Measurements from ENCODE around the gene FBXO42.

Gene FBXO42

DNA sequence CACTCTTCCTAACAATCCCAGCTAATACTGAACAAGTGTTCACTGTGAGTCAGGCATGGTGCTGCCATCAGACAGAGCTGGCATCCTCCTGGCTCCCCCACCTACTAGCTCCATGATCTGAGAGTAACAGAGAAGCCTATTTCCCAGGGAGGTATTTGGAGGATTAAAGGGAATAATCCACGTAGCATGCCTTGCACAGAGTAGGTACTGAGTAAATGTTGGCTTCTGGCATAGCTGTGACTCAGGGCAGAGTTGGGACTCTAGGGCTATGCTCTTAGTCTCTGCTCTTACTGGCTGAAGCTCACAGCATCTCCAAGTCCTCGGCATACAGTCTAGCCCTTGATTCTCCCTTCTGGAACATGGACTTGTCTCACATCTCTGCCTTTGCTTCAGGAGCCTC, 148.1 kb downstream of the FBXO42 start:
- peaks cover 6% of the 10 kb centered on the region for H3K4me1 ChIP-seq (ENCODE audit: low read depth, poor library complexity, severe bottlenecking)
- no peak overlapping the region for H3K9ac ChIP-seq
- no peaks in the 10 kb centered on the region for H3K79me2 ChIP-seq (ENCODE audit: insufficient read depth, low read depth)
- no peak overlapping the region for H3K27ac ChIP-seq
- H4K20me1 ChIP-seq (ENCODE audit: insufficient read depth), result no peaks in the 10 kb centered on the region
- TF ChIP-seq, protein P1, sequence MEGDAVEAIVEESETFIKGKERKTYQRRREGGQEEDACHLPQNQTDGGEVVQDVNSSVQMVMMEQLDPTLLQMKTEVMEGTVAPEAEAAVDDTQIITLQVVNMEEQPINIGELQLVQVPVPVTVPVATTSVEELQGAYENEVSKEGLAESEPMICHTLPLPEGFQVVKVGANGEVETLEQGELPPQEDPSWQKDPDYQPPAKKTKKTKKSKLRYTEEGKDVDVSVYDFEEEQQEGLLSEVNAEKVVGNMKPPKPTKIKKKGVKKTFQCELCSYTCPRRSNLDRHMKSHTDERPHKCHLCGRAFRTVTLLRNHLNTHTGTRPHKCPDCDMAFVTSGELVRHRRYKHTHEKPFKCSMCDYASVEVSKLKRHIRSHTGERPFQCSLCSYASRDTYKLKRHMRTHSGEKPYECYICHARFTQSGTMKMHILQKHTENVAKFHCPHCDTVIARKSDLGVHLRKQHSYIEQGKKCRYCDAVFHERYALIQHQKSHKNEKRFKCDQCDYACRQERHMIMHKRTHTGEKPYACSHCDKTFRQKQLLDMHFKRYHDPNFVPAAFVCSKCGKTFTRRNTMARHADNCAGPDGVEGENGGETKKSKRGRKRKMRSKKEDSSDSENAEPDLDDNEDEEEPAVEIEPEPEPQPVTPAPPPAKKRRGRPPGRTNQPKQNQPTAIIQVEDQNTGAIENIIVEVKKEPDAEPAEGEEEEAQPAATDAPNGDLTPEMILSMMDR (conservative IDR thresholded peaks at IDR 0.05; ENCODE audit: low read depth, low read length), result no peak
- H3K27me3 ChIP-seq (ENCODE audit: insufficient read depth, low read depth), result no peaks in the 10 kb centered on the region
- no peak overlapping the region for H3K4me2 ChIP-seq
- no peak overlapping the region for H2AFZ ChIP-seq (ENCODE audit: low read depth)
- H3K4me3 ChIP-seq (IDR thresholded peaks at IDR 0.05; ENCODE audit: insufficient read depth, low read depth, low read length), result no peak overlapping the region
- H3K36me3 ChIP-seq (ENCODE audit: insufficient read depth), result no peaks in the 10 kb centered on the region

DNA sequence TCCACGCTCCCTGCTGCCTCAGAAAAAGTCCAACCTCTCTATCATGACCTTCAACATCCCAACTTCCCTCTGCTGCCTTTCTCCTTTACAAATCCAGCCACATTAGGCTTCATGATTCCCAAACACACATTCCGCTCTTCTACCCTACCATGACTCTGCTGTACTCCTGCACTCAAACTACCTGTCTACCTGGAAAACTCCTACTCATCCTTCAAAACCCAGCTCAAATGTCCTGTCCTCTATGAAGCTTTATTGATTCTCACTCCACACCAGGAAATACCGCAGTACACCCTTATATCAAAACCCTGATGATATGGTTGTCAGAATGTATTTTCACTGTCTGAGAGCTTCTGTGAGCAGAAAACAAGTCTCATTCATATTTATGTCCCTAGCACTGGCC, 148.7 kb downstream of the FBXO42 start:
- no peak overlapping the region for H3K4me3 ChIP-seq (IDR thresholded peaks at IDR 0.05; ENCODE audit: insufficient read depth, low read depth, low read length)
- H2AFZ ChIP-seq (ENCODE audit: low read depth), result no peak overlapping the region
- TF ChIP-seq, protein P1 (conservative IDR thresholded peaks at IDR 0.05; ENCODE audit: low read depth, low read length), result no peak
- H3K4me1 ChIP-seq (ENCODE audit: low read depth, poor library complexity, severe bottlenecking), result peaks cover 10% of the 10 kb centered on the region
- no peaks in the 10 kb centered on the region for H3K27me3 ChIP-seq (ENCODE audit: insufficient read depth, low read depth)
- H3K79me2 ChIP-seq (ENCODE audit: insufficient read depth, low read depth), result no peaks in the 10 kb centered on the region
- no peaks in the 10 kb centered on the region for H3K36me3 ChIP-seq (ENCODE audit: insufficient read depth)
- no peak overlapping the region for H3K27ac ChIP-seq
- no peaks in the 10 kb centered on the region for H4K20me1 ChIP-seq (ENCODE audit: insufficient read depth)
- no peak overlapping the region for H3K9ac ChIP-seq
- H3K4me2 ChIP-seq, result no peak overlapping the region

DNA sequence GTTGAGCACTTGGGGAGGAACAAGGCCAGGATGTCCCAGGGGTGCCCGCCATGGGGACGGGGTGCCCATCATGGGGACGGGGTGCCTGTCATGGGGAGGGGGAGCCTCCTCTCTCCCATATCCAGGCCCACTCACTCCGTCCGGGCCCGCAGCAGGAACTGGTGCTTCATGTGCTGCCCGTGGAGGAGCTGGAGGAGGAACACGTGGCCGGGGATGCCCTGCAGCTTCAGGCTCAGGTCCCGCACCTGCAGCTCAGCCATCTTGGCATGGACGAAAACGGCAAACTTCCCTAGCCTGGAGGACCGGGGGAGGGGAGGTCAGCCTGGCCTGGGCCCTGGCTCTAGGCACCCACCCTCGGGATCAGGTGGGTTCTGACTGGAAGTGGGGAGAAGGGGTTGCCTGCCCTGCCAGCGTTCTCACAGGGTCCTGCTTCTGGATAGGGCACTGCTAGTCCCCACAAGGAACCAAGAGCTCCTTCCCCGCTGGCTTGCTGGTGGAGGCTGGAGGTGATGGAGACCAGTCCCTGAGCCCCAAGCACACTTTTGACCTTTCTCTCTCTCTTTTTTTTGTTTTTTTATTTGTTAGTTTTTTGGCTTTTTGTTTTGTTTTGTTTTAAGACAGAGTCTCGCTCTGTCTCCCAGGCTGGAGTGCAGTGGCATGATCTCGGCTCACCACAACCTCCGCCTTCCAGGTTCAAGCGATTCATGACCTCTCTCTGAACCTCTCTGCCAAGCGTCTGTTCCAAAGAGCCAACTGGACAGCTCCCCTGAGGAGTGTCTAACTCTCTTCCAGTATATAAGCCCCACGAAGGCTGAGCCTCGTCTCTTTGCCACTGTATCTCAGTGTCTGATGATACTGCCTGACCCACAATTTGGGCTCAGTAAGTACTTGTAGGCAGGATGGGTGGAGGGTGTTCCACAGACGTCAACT, 149.7 kb downstream of the FBXO42 start:
- H3K4me1 ChIP-seq (ENCODE audit: low read depth, poor library complexity, severe bottlenecking), result peaks cover 10% of the 10 kb centered on the region
- H3K36me3 ChIP-seq (ENCODE audit: insufficient read depth), result no peaks in the 10 kb centered on the region
- TF ChIP-seq, protein P1 (conservative IDR thresholded peaks at IDR 0.05; ENCODE audit: low read depth, low read length), result no peak
- no peak overlapping the region for H3K4me2 ChIP-seq
- H4K20me1 ChIP-seq (ENCODE audit: insufficient read depth), result no peaks in the 10 kb centered on the region
- H3K27ac ChIP-seq, result no peak overlapping the region
- H3K79me2 ChIP-seq (ENCODE audit: insufficient read depth, low read depth), result no peaks in the 10 kb centered on the region
- no peak overlapping the region for H3K9ac ChIP-seq
- H3K27me3 ChIP-seq (ENCODE audit: insufficient read depth, low read depth), result no peaks in the 10 kb centered on the region
- no peak overlapping the region for H2AFZ ChIP-seq (ENCODE audit: low read depth)
- no peak overlapping the region for H3K4me3 ChIP-seq (IDR thresholded peaks at IDR 0.05; ENCODE audit: insufficient read depth, low read depth, low read length)

DNA sequence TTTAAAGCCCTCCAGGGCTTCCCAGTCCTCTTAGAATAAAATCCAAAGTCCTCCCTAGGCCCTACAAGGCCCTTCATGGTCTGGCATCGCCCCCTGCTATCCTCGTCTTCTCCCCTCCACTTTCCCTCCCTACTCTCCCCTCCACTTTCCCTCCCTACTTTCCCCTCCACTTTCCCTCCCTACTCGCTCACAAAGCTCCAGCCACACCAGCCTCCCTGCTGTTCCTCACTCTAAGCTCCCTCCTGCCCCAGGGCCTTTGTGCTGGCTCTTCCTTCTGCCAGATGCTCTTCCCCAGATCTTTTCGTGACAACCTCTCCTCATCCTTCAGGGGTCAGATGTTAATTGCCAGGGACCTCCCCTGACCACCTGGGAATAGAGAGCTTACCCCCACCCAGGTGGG, 152.6 kb downstream of the FBXO42 start:
- Histone ChIP-seq H3K4me1 (ENCODE audit: low read depth, poor library complexity, severe bottlenecking) (peaks cover 4% of the 10 kb centered on the region), H4K20me1 (ENCODE audit: insufficient read depth) (no peaks in the 10 kb centered on the region), H3K9ac (no peak overlapping the region), H3K79me2 (ENCODE audit: insufficient read depth, low read depth) (no peaks in the 10 kb centered on the region), H3K4me3 (IDR thresholded peaks at IDR 0.05; ENCODE audit: insufficient read depth, low read depth, low read length) (no peak overlapping the region), H2AFZ (ENCODE audit: low read depth) (no peak overlapping the region), H3K4me2 (no peak overlapping the region), H3K27me3 (ENCODE audit: insufficient read depth, low read depth) (no peaks in the 10 kb centered on the region), H3K27ac (no peak overlapping the region), H3K36me3 (ENCODE audit: insufficient read depth) (no peaks in the 10 kb centered on the region)
- TF ChIP-seq, protein P1 (conservative IDR thresholded peaks at IDR 0.05; ENCODE audit: low read depth, low read length), result no peak

All from KMS-11 (cell line).